Measurements from ENCODE around the gene GLI1.
"Not testable (repeated sequence)": the region's sequence is repeated elsewhere in the genome, so short reads cannot be mapped to it uniquely, and the experiment has no call there.

GLI1 gene

DNA sequence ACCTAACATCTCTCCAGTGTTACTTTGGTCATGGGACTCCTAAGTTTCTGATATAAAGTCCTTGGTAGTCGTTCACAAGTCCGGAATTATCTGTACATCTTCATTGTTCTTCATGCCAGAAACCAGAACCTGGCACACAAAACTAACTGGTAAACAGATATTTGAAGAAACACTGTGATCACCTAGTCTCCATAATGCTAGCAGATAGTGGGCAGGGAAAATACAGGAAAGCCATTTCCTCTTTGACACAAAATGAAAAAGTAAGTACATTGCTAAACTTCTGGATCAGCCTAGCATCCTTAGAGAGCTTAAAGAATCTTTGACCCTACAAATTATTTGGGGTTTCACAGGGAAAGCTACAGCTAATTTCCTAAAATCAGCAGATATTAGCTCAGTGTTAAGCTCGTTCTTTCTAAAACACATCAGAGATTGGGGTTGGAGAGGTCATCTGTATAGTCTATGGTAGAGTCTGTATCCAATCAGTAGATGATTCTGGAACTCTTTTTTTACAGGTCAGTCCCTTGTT lies 55.9 kb downstream of the GLI1 start:
- no peak for DNase-seq (ENCODE audit: low read depth)
- TF ChIP-seq, protein P1, sequence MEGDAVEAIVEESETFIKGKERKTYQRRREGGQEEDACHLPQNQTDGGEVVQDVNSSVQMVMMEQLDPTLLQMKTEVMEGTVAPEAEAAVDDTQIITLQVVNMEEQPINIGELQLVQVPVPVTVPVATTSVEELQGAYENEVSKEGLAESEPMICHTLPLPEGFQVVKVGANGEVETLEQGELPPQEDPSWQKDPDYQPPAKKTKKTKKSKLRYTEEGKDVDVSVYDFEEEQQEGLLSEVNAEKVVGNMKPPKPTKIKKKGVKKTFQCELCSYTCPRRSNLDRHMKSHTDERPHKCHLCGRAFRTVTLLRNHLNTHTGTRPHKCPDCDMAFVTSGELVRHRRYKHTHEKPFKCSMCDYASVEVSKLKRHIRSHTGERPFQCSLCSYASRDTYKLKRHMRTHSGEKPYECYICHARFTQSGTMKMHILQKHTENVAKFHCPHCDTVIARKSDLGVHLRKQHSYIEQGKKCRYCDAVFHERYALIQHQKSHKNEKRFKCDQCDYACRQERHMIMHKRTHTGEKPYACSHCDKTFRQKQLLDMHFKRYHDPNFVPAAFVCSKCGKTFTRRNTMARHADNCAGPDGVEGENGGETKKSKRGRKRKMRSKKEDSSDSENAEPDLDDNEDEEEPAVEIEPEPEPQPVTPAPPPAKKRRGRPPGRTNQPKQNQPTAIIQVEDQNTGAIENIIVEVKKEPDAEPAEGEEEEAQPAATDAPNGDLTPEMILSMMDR (IDR thresholded peaks at IDR 0.05; ENCODE audit: control insufficient read depth, insufficient read depth, low read depth, low read length, missing control alignments), result no peak
- no peak overlapping the region for H3K4me3 ChIP-seq (ENCODE audit: control insufficient read depth, low read depth, low read length)

DNA sequence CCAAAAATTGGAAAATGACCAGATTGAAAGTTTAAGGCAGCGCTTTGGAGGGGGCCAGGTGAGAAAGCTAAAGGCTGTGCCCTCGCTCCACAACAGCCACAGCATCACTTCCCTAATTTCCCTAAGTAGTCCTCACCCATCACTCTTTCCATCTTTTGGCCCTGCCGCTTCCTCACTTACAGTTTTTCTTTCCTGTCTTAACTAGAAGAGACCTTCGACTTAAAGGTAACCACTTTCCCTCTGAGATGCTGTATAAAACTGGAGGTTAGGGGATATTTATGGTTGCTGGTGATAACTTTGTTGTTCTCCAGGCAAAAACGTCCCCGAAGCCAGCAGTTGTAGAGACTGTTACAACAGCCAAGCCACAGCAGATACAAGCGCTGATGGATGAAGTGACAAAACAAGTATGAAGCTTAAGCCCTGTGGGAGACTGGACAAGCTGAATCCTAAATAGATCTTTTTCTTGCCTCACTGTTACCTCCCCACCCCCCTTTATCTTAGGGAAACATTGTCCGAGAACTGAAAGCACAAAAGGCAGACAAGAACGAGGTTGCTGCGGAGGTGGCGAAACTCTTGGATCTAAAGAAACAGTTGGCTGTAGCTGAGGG lies 56.5 kb downstream of the GLI1 start:
- no peak for DNase-seq (ENCODE audit: low read depth)
- TF ChIP-seq, protein P1 (IDR thresholded peaks at IDR 0.05; ENCODE audit: control insufficient read depth, insufficient read depth, low read depth, low read length, missing control alignments), result no peak
- H3K4me3 ChIP-seq (ENCODE audit: control insufficient read depth, low read depth, low read length), result no peak overlapping the region

DNA sequence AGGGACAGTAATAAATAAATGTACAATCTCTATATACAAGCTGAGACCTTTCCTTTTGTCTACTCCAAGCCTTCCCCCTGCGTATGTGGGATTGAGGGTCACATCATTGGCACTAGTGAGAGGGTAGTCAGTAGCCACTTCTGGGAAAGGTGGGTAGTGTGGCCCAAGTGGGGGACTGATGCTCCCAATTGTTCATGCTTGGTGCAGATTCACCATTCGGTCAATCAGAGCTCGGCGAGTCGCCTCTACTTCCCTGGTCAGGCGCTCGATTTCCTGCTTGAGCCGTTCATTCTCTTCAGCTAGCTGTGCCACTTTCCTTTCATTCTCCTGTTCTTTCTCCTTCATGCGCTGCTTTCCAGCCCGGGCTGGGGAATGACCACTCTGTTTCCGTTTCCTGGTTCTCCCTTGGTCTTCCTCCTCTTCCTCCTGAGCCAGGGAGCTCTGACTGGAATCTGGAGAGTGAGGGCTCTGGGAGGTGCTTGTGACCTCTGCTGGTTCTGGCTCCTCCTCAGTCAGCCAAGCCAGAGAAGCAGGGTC lies 57.1 kb downstream of the GLI1 start:
- TF ChIP-seq, protein P1 (IDR thresholded peaks at IDR 0.05; ENCODE audit: control insufficient read depth, insufficient read depth, low read depth, low read length, missing control alignments), result no peak
- DNase-seq (ENCODE audit: low read depth), result no peak
- H3K4me3 ChIP-seq (ENCODE audit: control insufficient read depth, low read depth, low read length), result no peak overlapping the region

DNA sequence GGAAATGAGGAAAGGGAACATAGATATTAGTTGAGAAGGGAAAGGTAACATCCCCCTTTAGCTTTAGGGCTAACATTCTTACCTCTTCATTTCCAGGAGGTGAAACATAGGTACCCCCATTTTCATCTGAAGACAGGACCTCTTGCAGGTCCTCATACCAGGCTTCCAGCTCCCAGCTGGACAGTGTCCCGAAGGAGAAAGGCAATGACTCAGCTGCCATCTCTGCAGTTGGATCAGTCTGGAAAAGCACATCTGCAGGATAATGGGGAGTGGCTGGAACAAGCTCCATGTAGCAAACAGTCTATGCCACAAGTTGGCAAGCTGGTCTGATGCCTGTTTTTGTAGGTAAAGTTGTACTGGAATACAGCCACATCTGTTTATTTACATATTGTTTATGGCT lies 57.6 kb downstream of the GLI1 start:
- no peak for DNase-seq (ENCODE audit: low read depth)
- TF ChIP-seq, protein P1 (IDR thresholded peaks at IDR 0.05; ENCODE audit: control insufficient read depth, insufficient read depth, low read depth, low read length, missing control alignments), result no peak
- H3K4me3 ChIP-seq (ENCODE audit: control insufficient read depth, low read depth, low read length), result no peak overlapping the region

DNA sequence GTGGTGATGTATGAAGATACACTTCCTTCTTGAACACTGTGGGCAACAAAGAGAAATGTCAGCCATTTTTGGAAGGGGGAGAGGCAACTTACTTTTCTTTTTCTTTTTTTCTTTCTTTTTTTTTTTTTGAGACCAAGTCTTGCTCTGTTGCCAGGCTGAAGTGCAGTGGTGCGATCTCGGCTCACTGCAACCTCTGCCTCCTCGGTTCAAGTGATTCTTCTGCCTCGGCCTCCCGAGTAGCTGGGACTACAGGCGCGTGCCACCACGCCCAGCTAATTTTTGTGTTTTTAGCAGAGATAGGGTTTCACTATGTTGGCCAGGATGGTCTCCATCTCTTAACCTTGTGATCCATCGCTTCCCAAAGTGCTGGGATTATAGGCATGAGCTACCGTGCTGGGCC lies 58.1 kb downstream of the GLI1 start:
- not testable (repeated sequence) for DNase-seq (ENCODE audit: low read depth)
- H3K4me3 ChIP-seq (ENCODE audit: control insufficient read depth, low read depth, low read length), result peak overlapping the region; percentile 97

DNA sequence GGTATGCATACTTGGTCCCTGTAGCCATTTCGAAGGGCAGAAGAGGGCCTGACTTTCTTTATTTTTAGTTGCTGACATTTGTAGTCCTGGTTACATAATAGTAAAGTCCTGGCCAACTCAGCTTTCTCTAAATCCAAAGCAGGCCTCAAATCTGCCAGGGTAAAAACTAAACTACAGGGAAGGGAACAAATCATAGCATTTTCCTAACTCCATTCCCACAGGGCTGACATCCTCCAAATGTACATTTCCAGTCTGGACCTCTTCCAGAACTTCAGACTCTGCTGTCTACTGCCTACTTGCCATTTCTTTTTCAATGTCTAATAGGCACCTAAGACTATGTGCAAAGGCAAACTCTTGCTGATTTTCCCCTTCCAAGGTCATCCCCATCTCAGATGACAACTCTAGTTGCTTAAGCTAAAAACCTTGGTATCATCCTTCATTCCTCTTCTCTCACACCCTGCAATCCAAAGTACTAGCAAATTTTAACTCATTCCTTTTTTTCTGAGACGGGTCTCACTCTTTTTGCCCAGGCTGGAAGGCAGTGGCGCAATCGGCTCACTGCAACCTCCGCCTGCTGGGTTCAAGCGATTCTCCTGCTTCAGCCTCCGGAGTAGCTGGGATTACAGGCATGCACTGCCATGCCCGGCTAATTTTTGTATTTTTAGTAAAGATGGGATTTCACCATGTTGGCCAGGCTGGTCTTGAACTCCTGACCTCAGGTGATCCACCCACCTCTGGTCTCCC lies 58.8 kb downstream of the GLI1 start:
- no peak for DNase-seq (ENCODE audit: low read depth)
- TF ChIP-seq, protein P1 (IDR thresholded peaks at IDR 0.05; ENCODE audit: control insufficient read depth, insufficient read depth, low read depth, low read length, missing control alignments), result no peak
- peak overlapping the region; percentile 97 for H3K4me3 ChIP-seq (ENCODE audit: control insufficient read depth, low read depth, low read length)
